Measurements from ENCODE around the gene PRPF40A. TPM values are rescaled to one million over a fixed set of nuclear protein-coding genes. Genes with fewer than 3 reads are reported as not detected.

The PRPF40A gene
- total and polyA plus RNA-seq, 9 of the 15 experiments (the other 6 are each of a cell fraction or from before 2014, with no cell fraction given) = 168 to 304 (median 264) TPM

GRCh38 chr2:152629202-152629601 is 88.1 kb downstream of the PRPF40A start:
- no peak overlapping the region for H3K27ac ChIP-seq (ENCODE audit: extremely low read depth, low read depth, low read length)
- no peak for DNase-seq (ENCODE audit: extremely low read depth in 1 of 4, low spot score in 3 of 4)
- ChIA-PET CTCF (ENCODE audit: low intra/inter-chr PET ratio) (interaction anchor here (3.1 kb wide), 1 partner anchor 439 kb away, joined by 25 read pairs; no protein-coding TSS in a partner anchor), POLR2A (interaction anchor here (0.6 kb wide), 1 partner anchor 12 kb away, joined by 3 read pairs; no protein-coding TSS in a partner anchor)
- no peaks in the 10 kb centered on the region for H3K9me1 ChIP-seq (ENCODE audit: control insufficient read depth, insufficient read depth, low read length)
- H3K79me2 ChIP-seq (ENCODE audit: control insufficient read depth, insufficient read depth, low read length) = no peaks in the 10 kb centered on the region
- H3K4me3 ChIP-seq = no peak overlapping the region
- no peaks in the 10 kb centered on the region for H3K9me3 ChIP-seq (replicated peaks; ENCODE audit: control insufficient read depth, insufficient read depth, low read depth, low read length)
- TF ChIP-seq MEF2A (IDR thresholded peaks at IDR 0.05; ENCODE audit: control insufficient read depth, low read depth, low read length) (no peak), LCOR (CRISPR knock-in tag; IDR thresholded peaks at IDR 0.05) (no peak), KLF6 (CRISPR knock-in tag; IDR thresholded peaks at IDR 0.05; ENCODE audit: borderline replicate concordance) (no peak), CTCFL (IDR thresholded peaks at IDR 0.05; ENCODE audit: borderline replicate concordance, insufficient read depth, low read depth, low read length, poor library complexity, severe bottlenecking) (no peak), RB1 (IDR thresholded peaks at IDR 0.05; ENCODE audit: low read depth) (no peak), CHD1 (IDR thresholded peaks at IDR 0.05; ENCODE audit: low read length) (no peak), TCF15 (CRISPR knock-in tag; IDR thresholded peaks at IDR 0.05) (no peak), TEAD2 (tag; IDR thresholded peaks at IDR 0.05) (no peak), MTA1 (IDR thresholded peaks at IDR 0.05; ENCODE audit: borderline replicate concordance) (no peak), MEF2D (tag; conservative IDR thresholded peaks at IDR 0.05; ENCODE audit: low read depth) (no peak), ZNF24 (IDR thresholded peaks at IDR 0.05) (no peak), FUS (optimal IDR thresholded peaks at IDR 0.05; ENCODE audit: low read depth, low read length) (no peak), SIX5 (IDR thresholded peaks at IDR 0.05; ENCODE audit: borderline replicate concordance in 1 of 2, insufficient read depth in 1 of 2, low read depth in 1 of 2, low read length in 2 of 2) (no peak), SP1 (CRISPR knock-in tag; IDR thresholded peaks at IDR 0.05) (no peak), GATA2 (CRISPR knock-in tag; IDR thresholded peaks at IDR 0.05) (no peak), GTF2E2 (tag; IDR thresholded peaks at IDR 0.05) (no peak), CREB3L1 (IDR thresholded peaks at IDR 0.05; ENCODE audit: borderline replicate concordance, low read depth) (no peak), KHSRP (IDR thresholded peaks at IDR 0.05) (no peak)
- no TSS peak for BruUV-seq (replicated peaks)
- no peaks in the 10 kb centered on the region for H4K20me1 ChIP-seq (replicated peaks; ENCODE audit: control insufficient read depth, insufficient read depth, low read length)
- no peak overlapping the region for H3K4me2 ChIP-seq (ENCODE audit: insufficient read depth, low read length)
- in situ Hi-C loops (cut with MboI) = loop anchor here (5.0 kb wide), 1 partner anchor 587 kb away; no protein-coding TSS in a partner anchor
- no peak overlapping the region for H2AFZ ChIP-seq (ENCODE audit: low read depth, low read length)
- no peak for FAIRE-seq
- ATAC-seq = no peak
- WGBS (ENCODE audit: insufficient coverage, low coverage, missing lambda C conversion rate) = 0% methylated on average over 1 of the region's 1 CpG
- H3K36me3 ChIP-seq (ENCODE audit: control insufficient read depth, insufficient read depth, low read length) = no peaks in the 10 kb centered on the region
- intact Hi-C loops (cut with micrococcal nuclease) = loop anchor here (5.0 kb wide), 1 partner anchor 67 kb away; no protein-coding TSS in a partner anchor
- H3K27me3 ChIP-seq (ENCODE audit: control insufficient read depth in 2 of 2, insufficient read depth in 2 of 2, low read length in 2 of 2) = peaks cover 8 to 12% of the 10 kb centered on the region in 2 experiments; a peak in 3 of 5 replicates
- no peaks in the 10 kb centered on the region; a peak in 1 of 5 replicates for H3K4me1 ChIP-seq (replicated peaks in 1 of 2; ENCODE audit: control insufficient read depth in 2 of 2, insufficient read depth in 2 of 2, low read length in 2 of 2)
- no peak overlapping the region for H3K9ac ChIP-seq (ENCODE audit: insufficient read depth in 1 of 2, low read depth in 2 of 2, low read length in 2 of 2)
